ENCODE measurements around the gene FAM53B.

The FAM53B gene

DNA sequence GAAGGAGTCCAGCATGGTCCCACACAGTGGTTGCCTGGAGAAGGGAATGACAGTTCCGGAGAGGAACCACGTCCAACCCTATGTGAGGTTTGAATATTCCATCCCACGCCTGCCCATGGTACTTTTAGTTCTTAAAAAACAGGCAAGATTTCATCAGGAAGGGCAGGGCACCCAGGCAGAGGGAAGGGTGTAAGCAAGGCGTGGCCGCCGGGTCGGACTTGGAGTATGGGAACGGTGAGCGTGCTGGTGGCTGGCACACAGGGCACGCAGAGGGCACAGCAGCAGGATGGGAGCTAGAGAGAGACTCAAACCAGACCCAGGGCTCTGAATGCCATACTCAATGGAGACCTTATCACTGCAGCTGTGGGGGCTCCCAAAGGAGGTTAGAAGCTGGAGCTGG lies 34.3 kb downstream of the FAM53B start:
- TF ChIP-seq, protein P1, sequence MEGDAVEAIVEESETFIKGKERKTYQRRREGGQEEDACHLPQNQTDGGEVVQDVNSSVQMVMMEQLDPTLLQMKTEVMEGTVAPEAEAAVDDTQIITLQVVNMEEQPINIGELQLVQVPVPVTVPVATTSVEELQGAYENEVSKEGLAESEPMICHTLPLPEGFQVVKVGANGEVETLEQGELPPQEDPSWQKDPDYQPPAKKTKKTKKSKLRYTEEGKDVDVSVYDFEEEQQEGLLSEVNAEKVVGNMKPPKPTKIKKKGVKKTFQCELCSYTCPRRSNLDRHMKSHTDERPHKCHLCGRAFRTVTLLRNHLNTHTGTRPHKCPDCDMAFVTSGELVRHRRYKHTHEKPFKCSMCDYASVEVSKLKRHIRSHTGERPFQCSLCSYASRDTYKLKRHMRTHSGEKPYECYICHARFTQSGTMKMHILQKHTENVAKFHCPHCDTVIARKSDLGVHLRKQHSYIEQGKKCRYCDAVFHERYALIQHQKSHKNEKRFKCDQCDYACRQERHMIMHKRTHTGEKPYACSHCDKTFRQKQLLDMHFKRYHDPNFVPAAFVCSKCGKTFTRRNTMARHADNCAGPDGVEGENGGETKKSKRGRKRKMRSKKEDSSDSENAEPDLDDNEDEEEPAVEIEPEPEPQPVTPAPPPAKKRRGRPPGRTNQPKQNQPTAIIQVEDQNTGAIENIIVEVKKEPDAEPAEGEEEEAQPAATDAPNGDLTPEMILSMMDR (IDR thresholded peaks at IDR 0.05; ENCODE audit: low read depth, low read length), result no peak
- DNase-seq (ENCODE audit: low read depth, low spot score), result no peak
- H3K4me3 ChIP-seq (ENCODE audit: low read depth, low read length), result no peak overlapping the region
- in situ Hi-C loops (cut with HindIII; ENCODE audit: low sequenced_read_pairs), result no loop called here

DNA sequence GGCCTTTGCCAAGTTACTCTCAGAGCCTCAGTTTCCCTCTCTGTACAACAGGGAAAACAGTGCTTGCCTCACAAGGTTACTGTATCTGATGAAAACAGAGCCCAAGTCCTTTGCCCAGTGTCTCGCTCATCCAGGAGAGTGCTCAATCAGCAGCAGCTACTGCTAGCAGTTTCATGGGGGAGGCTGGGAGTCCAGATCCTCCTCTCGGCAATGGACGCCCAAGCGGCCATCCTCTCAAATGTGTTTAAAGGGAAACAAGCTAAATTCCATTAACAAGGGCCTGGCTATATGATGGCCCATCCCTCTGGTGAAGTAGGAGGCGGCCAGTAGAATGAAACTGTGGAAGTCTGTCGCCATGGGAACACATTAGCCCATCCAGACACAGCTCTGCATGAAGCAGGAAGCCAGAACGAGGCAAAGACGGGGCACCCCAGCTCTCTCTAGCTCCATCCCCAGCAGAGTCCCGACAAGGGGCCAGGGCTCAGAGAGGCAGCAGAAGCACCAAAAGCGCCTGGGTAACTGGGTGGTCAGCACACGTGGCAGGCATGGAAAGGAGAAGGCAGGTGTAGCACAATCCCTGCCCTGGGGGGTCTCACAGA lies 35.2 kb downstream of the FAM53B start:
- peak; percentile 47 for DNase-seq (ENCODE audit: low read depth, low spot score)
- TF ChIP-seq, protein P1 (IDR thresholded peaks at IDR 0.05; ENCODE audit: low read depth, low read length), result no peak
- in situ Hi-C loops (cut with HindIII; ENCODE audit: low sequenced_read_pairs), result no loop called here
- H3K4me3 ChIP-seq (ENCODE audit: low read depth, low read length), result no peak overlapping the region

DNA sequence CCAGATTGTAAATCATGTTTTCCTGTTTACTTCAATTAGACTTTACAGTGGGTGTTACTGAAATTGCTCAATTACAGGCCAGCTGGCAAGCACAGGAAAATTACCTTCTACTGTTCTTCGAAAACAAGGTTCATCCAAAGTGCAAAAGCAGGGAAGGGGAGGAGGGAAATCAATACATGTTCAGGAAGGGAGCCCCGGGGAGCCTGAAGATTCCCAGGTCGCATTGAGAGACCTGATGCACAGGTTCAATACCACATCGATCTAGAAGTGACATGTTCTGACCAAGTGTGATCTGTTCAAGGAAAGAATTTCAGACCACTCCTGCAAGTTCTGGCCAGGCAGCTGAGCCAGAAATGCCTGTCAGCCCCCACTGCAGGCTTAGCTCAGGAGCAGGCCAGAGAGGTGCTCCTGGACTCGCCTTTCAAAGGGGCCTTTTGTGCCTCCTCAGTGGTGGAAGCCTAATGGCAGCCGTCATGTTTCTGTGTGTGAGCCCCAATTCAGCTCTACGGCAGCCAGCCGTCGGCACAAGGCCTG lies 35.9 kb downstream of the FAM53B start:
- in situ Hi-C loops (cut with HindIII; ENCODE audit: low sequenced_read_pairs), result no loop called here
- no peak for DNase-seq (ENCODE audit: low read depth, low spot score)
- no peak overlapping the region for H3K4me3 ChIP-seq (ENCODE audit: low read depth, low read length)
- TF ChIP-seq, protein P1 (IDR thresholded peaks at IDR 0.05; ENCODE audit: low read depth, low read length), result no peak

DNA sequence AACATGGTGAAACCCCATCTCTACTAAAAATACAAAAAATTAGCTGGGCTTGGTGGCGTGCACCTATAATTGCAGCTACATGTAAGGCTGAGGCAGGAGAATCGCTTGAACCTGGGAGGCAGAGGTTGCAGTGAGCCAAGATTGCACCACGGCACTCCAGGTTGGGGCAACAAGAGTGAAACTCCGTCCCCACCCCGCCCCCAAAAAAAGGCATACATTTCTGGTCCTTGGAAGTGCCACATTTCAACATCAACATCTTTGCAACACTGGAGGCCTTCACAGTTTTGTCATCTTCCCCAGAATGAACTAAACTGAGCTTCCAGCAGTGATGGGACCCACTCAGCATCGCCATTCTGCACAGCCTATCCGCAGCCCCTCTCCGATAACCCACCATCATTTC lies 36.6 kb downstream of the FAM53B start:
- H3K4me3 ChIP-seq (ENCODE audit: low read depth, low read length), result no peak overlapping the region
- DNase-seq (ENCODE audit: low read depth, low spot score), result no peak

DNA sequence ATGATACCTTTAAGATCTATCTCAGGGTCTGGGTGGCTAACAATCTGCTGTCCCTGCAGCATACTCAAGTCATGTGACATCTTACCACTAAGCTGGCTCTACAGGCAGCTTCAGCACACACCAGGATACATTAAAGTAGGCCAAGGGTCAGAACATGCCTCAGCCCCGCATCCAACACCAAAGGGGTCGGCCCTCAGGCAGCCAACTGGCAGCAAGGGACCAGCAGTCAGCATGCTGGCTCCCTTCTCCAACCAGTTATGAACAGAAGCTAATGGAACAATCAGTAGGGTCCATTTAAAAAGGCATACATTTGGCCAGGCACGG lies 37.1 kb downstream of the FAM53B start:
- no peak overlapping the region for H3K4me3 ChIP-seq (ENCODE audit: low read depth, low read length)
- DNase-seq (ENCODE audit: low read depth, low spot score), result no peak
- in situ Hi-C loops (cut with HindIII; ENCODE audit: low sequenced_read_pairs), result no loop called here
- TF ChIP-seq, protein P1 (IDR thresholded peaks at IDR 0.05; ENCODE audit: low read depth, low read length), result no peak

More for the DNA sequence above, 36.6 kb downstream of the FAM53B start:
- TF ChIP-seq, protein P1 (IDR thresholded peaks at IDR 0.05; ENCODE audit: low read depth, low read length), result no peak
- in situ Hi-C loops (cut with HindIII; ENCODE audit: low sequenced_read_pairs), result no loop called here

DNA sequence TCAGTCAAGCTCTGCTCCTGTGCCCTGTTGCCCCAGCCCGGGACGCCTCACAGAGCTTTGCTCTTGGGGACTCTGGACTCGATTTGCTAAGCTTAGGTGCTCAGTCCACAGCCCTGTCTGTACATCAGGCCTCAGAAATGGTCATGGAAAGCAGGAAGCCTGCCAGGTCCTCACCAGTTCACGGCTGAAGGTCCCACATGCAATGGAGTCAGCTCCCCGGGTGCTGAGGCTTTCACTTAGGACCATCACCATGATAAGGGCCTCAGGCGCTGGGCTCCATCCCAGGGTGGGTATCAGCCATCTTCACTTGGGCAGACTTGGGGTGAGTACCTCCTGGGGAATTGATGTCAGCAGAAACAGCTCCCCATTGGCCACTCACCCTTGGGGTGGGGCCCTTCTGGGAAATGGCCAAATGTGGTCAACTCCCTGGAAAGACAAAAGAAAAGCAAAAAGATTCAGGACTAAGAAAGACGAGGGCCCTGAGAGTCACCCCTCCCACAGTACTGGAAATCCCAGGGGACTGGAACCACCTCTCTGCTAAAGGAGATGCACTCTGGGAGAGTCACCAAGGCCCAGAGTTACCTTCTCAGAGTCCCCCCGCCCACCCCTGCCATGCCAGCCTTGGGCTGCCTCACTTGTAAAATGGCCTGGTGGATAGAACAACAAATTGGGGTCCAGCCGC lies 37.6 kb downstream of the FAM53B start:
- in situ Hi-C loops (cut with HindIII; ENCODE audit: low sequenced_read_pairs), result no loop called here
- no peak overlapping the region for H3K4me3 ChIP-seq (ENCODE audit: low read depth, low read length)
- no peak for DNase-seq (ENCODE audit: low read depth, low spot score)
- TF ChIP-seq, protein P1 (IDR thresholded peaks at IDR 0.05; ENCODE audit: low read depth, low read length), result no peak

All from astrocyte of the spinal cord (primary cell).